ENCODE results near the gene IGBP1. TPM values are rescaled to one million over a fixed set of nuclear protein-coding genes. Genes with fewer than 3 reads are reported as not detected.
"Not testable (repeated sequence)": the region's sequence is repeated elsewhere in the genome, so short reads cannot be mapped to it uniquely, and the experiment has no call there.

IGBP1 gene
- total RNA-seq, 1 donor from 2014 or later, result 50.9 TPM

GRCh38 chrX:70208479-70208878 lies 75.2 kb downstream of the IGBP1 start:
- DNase-seq, result no peak
- Histone ChIP-seq H3K4me1 (no peaks in the 10 kb centered on the region), H3K27ac (replicated peaks) (no peak overlapping the region), H3K36me3 (no peaks in the 10 kb centered on the region), H3K27me3 (ENCODE audit: low read depth) (no peaks in the 10 kb centered on the region), H3K9me3 (replicated peaks) (no peaks in the 10 kb centered on the region), H3K4me3 (no peak overlapping the region)
- intact Hi-C loops (cut with micrococcal nuclease), result no loop called here
- TF ChIP-seq, protein P1, sequence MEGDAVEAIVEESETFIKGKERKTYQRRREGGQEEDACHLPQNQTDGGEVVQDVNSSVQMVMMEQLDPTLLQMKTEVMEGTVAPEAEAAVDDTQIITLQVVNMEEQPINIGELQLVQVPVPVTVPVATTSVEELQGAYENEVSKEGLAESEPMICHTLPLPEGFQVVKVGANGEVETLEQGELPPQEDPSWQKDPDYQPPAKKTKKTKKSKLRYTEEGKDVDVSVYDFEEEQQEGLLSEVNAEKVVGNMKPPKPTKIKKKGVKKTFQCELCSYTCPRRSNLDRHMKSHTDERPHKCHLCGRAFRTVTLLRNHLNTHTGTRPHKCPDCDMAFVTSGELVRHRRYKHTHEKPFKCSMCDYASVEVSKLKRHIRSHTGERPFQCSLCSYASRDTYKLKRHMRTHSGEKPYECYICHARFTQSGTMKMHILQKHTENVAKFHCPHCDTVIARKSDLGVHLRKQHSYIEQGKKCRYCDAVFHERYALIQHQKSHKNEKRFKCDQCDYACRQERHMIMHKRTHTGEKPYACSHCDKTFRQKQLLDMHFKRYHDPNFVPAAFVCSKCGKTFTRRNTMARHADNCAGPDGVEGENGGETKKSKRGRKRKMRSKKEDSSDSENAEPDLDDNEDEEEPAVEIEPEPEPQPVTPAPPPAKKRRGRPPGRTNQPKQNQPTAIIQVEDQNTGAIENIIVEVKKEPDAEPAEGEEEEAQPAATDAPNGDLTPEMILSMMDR (IDR thresholded peaks at IDR 0.05; ENCODE audit: borderline replicate concordance), result no peak

GRCh38 chrX:70209570-70209969 lies 76.3 kb downstream of the IGBP1 start:
- H3K9me3 ChIP-seq (replicated peaks); H3K36me3 ChIP-seq; H3K4me3 ChIP-seq; H3K4me1 ChIP-seq; intact Hi-C loops (cut with micrococcal nuclease); H3K27me3 ChIP-seq (ENCODE audit: low read depth); H3K27ac ChIP-seq (replicated peaks); DNase-seq: not testable (repeated sequence)

Other genes starting within 250 kb of the IGBP1 start
- not detected for gene AWAT2, start 83.5 kb upstream of the IGBP1 start, total RNA-seq
- not detected for gene OTUD6A, start 71.0 kb upstream of the IGBP1 start, total RNA-seq
- not detected for gene DGAT2L6, start 44.0 kb downstream of the IGBP1 start, total RNA-seq
- gene AWAT1, start 101.2 kb downstream of the IGBP1 start, total RNA-seq, result not detected
- not detected for gene P2RY4, start 126.8 kb downstream of the IGBP1 start, total RNA-seq
- gene ARR3, start 134.9 kb downstream of the IGBP1 start, total RNA-seq, result not detected
- gene RAB41, start 148.7 kb downstream of the IGBP1 start, total RNA-seq, result not detected
- 36.5 TPM for gene PDZD11, start 156.5 kb downstream of the IGBP1 start, total RNA-seq
- gene KIF4A, start 156.7 kb downstream of the IGBP1 start, total RNA-seq, result 0.25 TPM

Data from left ventricle myocardium inferior (tissue), 1 donor.